ENCODE data around the gene WDR81.

GRCh38 chr17:1726626-1727257 lies 2.2 kb downstream of the WDR81 start:
- TF ChIP-seq RARB (CRISPR knock-in tag; IDR thresholded peaks at IDR 0.05) (no peak), GLIS3 (CRISPR knock-in tag; IDR thresholded peaks at IDR 0.05) (no peak), POU6F1 (CRISPR knock-in tag; IDR thresholded peaks at IDR 0.05; ENCODE audit: borderline replicate concordance, low read depth) (no peak), BACH2 (CRISPR knock-in tag; IDR thresholded peaks at IDR 0.05; ENCODE audit: borderline replicate concordance) (no peak), SNAI2 (CRISPR knock-in tag; IDR thresholded peaks at IDR 0.05) (no peak), CSRNP3 (CRISPR knock-in tag; IDR thresholded peaks at IDR 0.05) (no peak), CREB5 (CRISPR knock-in tag; IDR thresholded peaks at IDR 0.05; ENCODE audit: low read depth) (no peak), ZC3H10 (CRISPR knock-in tag; IDR thresholded peaks at IDR 0.05) (no peak)

Measured in SK-N-SH treated with all-trans-retinoic acid at 6 μM for 48 hours (cell line).